ENCODE data around the gene STIM1.
"Not testable (repeated sequence)": the region's sequence is repeated elsewhere in the genome, so short reads cannot be mapped to it uniquely, and the experiment has no call there.

Gene STIM1

GRCh38 chr11:3983101-3983500 lies 127.6 kb downstream of the STIM1 start:
- DNase-seq (ENCODE audit: low read depth in 2 of 2): no peak

GRCh38 chr11:3984896-3985295 lies 129.4 kb downstream of the STIM1 start:
- DNase-seq (ENCODE audit: low read depth in 2 of 2): peak; percentile 19 to 27

DNA sequence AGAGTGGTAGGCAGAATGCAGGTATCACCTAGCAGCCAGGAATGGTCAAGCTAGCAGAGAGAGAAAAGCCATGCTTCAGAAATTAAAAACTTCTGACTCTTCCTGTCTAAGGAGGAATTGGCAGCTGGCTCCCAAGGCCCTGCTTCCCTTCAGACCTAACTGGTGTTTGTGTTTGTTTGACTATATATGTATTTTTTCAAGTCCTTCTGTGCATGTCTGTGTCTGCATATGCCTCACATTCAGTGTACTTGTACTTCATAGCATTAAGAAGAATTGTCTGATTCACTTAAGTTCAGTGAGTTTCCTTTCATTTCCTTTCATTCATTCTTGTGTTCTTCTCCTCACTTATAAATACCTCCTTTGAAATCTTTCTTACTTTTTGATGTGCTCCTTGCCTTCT lies 130.2 kb downstream of the STIM1 start:
- no peak for DNase-seq (ENCODE audit: low read depth in 2 of 2)

DNA sequence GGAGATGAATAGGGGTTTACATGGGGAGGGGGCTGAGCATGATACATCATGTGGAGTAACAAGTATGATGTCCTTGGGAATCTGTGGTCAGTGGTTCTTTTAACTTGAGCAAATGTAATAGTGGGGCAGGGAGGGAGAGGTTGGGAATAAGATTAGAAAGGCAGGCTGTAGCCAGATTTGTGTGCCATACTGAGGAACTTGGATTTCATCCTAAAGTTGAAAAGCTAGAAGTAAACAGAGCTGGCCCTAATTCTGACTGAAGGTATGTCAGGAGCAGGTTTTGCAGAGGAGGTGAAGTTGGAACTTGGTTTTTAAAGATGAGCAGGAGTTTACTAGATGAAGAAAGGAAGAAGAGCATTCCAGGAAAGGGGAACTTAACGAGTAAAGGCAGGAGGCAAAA lies 130.8 kb downstream of the STIM1 start:
- no peak for DNase-seq (ENCODE audit: low read depth in 2 of 2)

GRCh38 chr11:3989276-3989920 lies 133.9 kb downstream of the STIM1 start:
- no peak for DNase-seq (ENCODE audit: low read depth in 2 of 2)

DNA sequence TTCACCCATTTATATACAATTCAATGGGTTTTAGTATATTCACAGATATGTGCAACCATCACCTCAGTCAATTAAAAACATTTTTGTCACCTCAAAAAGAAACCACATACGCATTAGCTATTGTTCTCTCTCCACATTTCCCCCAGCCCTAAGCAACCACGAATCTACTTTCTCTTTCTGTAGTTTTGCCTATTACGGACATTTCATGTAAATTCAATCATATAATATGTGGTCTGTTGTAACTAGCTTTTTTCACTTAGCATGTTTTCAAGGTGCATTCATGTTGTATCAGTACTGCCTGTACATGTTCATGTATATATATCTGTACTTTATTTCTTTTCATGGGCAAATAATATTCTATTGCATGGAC lies 134.4 kb downstream of the STIM1 start:
- no peak for DNase-seq (ENCODE audit: low read depth in 2 of 2)

- DNase-seq (ENCODE audit: low read depth in 2 of 2): no peak
These were observed 134.9 kb downstream of the STIM1 start for GRCh38 chr11:3990406-3990805.

DNA sequence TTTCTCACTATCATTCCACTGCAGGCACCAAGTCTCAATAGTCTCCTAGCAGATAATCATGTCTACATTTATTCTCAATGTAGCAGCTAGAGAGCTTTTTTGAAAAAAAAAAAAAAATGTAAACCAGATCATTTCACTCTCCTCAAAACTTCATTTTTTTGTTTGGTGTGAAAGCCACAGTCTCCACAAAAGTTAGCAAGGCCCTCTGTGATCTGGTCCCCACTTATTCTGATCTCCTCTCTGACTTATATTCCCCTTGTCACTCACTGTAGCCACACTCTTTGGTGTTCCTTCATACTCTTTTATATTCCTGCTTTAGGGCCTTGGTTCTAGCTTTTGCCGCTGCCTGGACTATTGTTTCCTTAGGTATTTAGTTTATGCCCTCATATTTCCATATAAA lies 137.5 kb downstream of the STIM1 start:
- no peak for DNase-seq (ENCODE audit: low read depth in 2 of 2)

GRCh38 chr11:3994030-3994640 lies 138.7 kb downstream of the STIM1 start:
- no peak for DNase-seq (ENCODE audit: low read depth in 2 of 2)

GRCh38 chr11:3995307-3995706 lies 139.8 kb downstream of the STIM1 start:
- no peak for DNase-seq (ENCODE audit: low read depth in 2 of 2)

DNA sequence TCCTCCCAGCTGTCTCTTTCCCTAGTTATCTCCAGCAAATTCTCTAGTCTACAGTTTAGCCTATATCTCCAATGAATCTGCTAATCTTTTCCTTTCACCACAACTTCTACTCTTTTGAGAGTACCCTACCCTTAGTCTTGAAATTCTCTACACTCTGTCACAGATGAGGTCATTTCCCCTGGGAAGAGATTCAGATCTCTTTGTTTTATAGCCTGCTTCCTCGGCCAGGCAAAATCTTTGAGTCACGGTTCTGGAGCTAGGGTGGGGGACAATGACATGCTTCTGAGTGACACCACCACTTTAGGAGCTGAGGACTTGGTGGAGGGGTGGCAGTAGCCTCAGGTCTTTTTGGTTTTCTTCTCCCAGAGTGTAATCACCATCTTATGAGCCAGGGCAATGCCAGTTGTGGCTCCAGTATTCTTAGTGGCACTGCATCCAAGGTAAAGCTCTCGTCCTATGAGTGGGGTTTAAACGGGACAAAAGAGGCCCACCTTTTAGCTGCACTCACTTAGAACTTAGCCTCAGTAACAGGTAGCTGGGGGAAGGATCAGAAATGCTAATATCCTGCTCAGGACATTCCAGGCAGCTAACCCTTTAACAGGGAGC lies 140.6 kb downstream of the STIM1 start:
- DNase-seq (ENCODE audit: low read depth in 2 of 2): no peak

GRCh38 chr11:3996651-3997050 lies 141.2 kb downstream of the STIM1 start:
- no peak for DNase-seq (ENCODE audit: low read depth in 2 of 2)

- DNase-seq (ENCODE audit: low read depth in 2 of 2): not testable (repeated sequence)
These were observed 149.3 kb downstream of the STIM1 start for GRCh38 chr11:4004753-4005152.

GRCh38 chr11:4006946-4007680 lies 151.6 kb downstream of the STIM1 start:
- DNase-seq (ENCODE audit: low read depth in 2 of 2): no peak

- no peak for DNase-seq (ENCODE audit: low read depth in 2 of 2)
These were observed 152.7 kb downstream of the STIM1 start for GRCh38 chr11:4008116-4008515.

- not testable (repeated sequence) for DNase-seq (ENCODE audit: low read depth in 2 of 2)
These were observed 161.1 kb downstream of the STIM1 start for GRCh38 chr11:4016602-4017001.

- no peak for DNase-seq (ENCODE audit: low read depth in 2 of 2)
These were observed 161.7 kb downstream of the STIM1 start for GRCh38 chr11:4017129-4017528.

GRCh38 chr11:4018641-4019040 lies 163.2 kb downstream of the STIM1 start:
- DNase-seq (ENCODE audit: low read depth in 2 of 2): no peak

- DNase-seq (ENCODE audit: low read depth in 2 of 2): no peak
These were observed 164.4 kb downstream of the STIM1 start for GRCh38 chr11:4019891-4020290.

- DNase-seq (ENCODE audit: low read depth in 2 of 2): no peak
These were observed 167.2 kb downstream of the STIM1 start for GRCh38 chr11:4022669-4023068.

DNA sequence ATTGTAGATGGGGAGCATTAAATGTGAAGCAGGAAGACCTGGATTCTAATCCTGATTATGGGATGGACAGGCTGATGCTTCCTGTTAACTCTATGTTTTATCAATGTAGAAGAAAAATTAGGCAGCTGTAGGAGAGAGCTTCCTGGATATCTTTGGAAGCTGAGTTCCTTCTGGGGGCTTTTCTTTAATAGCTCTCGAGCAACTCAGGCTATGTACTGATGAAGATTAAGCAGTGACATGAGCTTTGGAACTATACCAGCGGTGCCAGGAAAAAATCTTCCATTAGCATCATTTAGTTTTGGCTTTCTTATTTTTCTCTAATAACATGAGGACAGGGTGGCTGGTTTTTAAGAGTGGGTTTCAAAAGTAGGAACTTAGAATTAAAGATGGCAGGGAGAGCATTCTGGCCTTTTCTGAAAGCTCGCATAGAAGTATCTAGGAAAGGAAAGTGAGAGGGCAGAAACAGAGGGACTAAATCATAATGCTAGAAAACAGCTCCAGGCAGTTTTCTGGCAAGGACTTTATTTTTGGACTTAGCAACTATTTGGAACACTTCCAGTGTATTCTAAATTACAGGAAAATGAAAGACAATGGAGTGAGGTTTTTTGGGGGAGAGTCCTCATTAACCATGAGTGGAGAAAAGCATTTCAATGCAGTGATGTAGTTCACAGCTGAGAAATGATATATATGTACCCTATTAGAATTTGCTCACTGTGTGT lies 169.9 kb downstream of the STIM1 start:
- DNase-seq (ENCODE audit: low read depth in 2 of 2): no peak

DNA sequence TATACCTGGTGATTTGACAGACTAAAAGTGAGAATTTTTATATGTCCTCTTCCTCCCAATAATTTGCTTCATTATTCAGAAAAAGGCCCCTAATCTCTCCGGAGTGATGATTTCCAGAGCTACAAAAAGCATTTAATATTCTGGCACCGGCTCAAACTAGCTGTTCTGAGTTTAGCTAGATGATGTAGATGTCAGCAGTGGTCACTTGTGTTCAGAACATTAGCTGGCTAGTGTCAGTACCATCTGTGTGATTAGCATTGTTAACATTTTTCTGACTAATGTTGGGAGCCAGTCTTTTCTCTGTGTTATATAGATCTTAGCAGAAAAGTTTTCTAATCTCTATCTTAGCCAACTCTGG lies 170.5 kb downstream of the STIM1 start:
- no peak for DNase-seq (ENCODE audit: low read depth in 2 of 2)

Data from stimulated activated CD8-positive, alpha-beta memory T cell treated with anti-CD3 and anti-CD28 coated beads, Interleukin-15, amount 100 ng/mL, for 48 hours (primary cell).